GM19043 (cell line): ENCODE data around the gene MICAL3.

ENCODE experiments used
- ATAC-seq: cut with Tn5 transposase; IDR thresholded peaks from one replicate; pipeline ENCODE4 v1.9.1; 2021; ENCODE audit warnings: low read depth; ENCODE audit not compliant: unreplicated experiment

MICAL3 gene

GRCh38 chr22:17825876-17826550 is 198.3 kb downstream of the MICAL3 start:
- ATAC-seq: no peak

DNA sequence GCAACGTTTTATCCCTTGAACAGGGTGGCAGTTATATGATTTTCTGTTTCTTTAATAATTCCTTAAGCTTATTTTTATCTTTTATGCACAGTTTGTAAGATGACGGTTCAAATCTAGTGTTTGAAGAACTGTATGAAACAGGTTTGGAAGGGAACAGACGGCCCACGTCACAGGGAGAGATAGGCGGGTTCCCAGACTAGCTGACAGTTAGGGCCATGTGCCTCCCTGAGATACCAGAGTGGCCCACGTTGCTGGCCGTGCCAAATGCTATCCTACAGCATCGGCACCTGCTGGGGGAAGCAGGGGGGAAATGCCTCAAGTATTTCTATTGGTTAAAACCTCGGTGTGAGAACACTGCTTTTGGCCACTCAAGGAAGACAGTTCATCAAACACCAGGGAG is 199.9 kb downstream of the MICAL3 start:
- ATAC-seq: no peak

GRCh38 chr22:17823964-17824363 is 200.4 kb downstream of the MICAL3 start:
- ATAC-seq: no peak

GRCh38 chr22:17823226-17823625 is 201.1 kb downstream of the MICAL3 start:
- ATAC-seq: no peak

GRCh38 chr22:17822087-17822486 is 202.3 kb downstream of the MICAL3 start:
- ATAC-seq: no peak

GRCh38 chr22:17820879-17821439 is 203.4 kb downstream of the MICAL3 start:
- no peak for ATAC-seq

- ATAC-seq: no peak
Measured at GRCh38 chr22:17818649-17819048, 205.7 kb downstream of the MICAL3 start.

DNA sequence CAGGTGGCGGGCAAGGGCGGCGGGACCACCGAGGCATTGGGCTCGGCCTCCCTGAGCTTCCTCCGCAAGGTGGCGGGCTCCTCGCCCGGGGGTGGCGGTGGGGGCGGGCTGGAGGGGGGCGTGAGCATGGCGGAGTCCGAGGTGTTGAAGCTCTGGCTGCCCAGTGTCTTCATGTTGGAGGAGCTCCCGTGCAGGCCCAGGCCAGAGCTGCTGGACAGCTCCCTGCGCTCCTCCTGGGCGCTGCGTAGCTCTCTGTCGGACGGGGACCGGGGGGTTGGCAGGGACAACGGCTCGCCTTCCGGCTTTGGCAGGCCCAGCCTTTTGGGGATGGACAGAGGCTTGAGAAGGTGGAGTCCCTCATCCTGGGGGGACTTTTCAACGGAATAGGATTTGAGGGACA is 206.2 kb downstream of the MICAL3 start:
- ATAC-seq: no peak

DNA sequence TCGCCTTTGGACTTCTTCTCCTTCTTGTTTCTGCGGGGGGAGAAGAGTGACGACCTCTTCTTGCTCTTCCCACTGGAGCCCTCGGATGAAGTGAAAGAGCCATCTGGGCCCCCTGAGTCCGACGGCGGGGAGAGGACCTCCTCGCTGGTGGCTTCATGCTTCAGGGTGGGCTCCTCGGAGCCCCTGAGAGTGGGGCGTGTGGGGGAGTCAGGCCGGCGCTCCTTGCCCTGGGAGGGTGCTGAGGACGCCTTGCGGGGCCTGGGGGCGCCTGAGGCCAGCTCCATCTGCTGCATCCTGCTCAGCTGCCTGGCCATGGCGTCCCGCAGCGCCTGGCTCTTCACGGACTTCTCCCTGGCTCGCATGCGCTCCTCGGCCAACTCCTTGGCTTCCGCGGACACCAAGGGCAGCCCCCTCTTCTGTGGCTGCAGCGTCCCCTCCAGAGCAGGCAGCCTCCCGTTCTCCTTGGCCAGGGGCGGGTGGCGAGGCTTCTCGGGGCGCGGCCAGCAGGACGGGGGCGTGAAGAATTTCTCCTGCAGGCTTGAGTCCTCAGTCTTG is 206.8 kb downstream of the MICAL3 start:
- no peak for ATAC-seq

DNA sequence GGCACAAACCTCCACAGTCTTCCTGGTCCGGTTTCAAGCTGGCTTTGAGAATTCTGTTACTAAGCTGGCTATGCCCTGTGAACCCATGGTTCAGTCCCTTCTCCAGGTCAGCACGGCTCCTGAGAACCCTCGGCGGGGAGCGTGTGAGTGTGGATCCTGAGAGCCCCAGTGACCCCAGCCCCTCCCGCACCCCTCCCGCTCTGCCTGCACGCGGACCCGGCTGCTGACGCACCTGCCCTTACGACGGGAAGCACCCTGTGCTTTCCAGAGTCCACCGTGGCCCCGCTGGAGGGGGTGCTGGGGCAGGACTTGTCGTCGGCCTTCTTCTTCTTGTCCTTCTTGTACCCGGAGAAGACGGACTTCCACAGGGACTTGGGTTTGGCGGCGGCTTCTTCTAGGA is 207.3 kb downstream of the MICAL3 start:
- ATAC-seq: no peak

GRCh38 chr22:17816649-17817048 is 207.7 kb downstream of the MICAL3 start:
- no peak for ATAC-seq

DNA sequence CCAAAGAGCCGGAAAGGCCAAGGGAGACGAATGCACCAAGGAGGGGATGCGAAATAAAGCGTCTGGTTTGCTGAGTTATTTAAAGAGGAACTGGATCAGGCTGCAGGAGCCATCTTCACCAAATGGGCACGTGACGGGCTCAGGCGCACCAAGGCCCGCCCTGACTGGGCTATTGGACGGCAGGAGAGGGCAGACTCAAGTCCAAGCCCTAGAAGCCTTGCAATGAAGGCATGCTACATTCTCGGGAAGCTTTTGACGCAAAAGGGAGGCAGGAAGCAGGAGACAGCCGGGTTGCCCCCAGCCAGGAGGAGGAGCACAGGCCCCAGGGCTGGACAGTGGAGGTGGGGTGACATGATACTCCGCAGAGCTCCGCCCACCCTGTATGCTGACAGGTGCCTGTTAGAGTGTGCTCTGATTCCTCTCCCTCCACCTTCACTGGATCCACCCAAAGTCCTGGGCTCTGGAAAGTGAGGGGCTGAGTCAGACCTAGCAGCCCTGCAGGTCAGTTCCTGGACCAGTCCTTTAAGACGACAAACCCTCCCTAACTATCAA is 208.6 kb downstream of the MICAL3 start:
- no peak for ATAC-seq

GRCh38 chr22:17814830-17815229 is 209.5 kb downstream of the MICAL3 start:
- no peak for ATAC-seq

DNA sequence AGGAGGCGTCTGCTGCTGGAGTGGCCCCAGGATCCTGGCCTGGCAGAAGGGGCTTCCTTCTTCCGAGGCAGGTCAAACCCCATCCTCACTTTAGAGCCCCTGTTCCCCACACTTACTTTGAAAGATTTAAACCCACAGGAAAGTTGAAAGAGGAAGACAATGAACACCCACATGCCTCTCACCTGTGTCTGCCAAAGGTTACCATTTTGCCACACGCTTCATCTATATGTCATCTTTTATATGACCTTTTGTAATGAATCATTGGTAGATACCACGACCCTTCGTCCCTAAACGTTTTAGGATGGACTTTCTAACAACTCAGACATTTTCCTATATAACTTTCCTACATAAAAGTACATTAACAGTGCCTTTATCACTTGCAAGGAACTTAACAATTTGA is 210.3 kb downstream of the MICAL3 start:
- ATAC-seq: no peak

DNA sequence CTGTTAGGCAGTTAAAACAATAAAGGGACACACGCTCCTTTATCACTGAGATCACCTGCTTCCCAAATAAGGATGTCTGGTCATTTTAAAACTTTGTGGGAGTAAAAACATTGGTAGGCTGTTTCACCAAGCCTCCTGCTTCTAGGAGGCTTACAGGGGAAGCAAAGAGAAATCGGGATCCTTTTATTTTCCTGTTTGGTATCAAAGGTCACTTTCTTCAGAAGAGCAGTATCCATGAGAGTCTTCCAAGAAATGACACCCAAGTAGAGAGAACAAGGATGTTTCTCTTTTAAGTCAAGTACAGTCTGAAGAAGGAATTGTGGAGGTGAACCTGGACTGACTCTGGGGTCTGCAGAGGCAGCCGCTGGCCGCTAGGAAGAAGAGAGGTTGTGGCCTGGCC is 213.2 kb downstream of the MICAL3 start:
- ATAC-seq: no peak

GRCh38 chr22:17810570-17811116 is 213.7 kb downstream of the MICAL3 start:
- ATAC-seq: no peak

DNA sequence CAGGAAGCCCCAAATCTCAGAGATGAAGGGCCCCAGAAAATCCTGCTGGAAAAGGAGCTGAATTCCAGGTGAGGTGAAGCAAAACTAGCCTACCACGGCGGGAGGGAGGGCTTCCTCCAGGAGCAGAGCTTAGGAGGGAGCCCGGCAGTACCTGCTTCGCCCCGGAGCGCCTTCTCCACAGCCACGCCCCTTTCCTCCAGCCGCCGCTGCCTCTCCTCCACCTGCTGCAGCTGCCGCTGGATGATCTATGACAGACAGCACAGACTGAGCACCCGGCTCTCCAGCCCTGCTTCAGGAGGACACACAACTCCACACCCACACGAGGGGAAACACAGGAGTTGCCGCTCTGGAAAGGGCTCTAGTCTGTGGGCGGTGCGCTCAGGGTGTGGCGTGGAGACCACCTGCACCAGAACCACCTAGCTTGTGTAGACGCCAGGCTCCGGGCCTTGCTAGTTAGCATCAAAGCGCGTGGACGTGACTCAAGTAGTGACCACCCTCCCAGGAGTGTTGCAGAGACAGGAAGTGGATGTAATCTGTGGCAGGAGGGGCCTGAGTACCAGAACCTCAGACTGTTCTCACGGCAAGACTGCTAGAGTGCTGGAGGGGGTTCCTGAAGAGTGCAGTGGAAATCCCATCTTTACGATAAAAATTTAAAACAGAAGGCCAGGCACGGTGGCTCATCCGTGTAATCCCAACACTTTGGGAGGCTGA is 215.5 kb downstream of the MICAL3 start:
- ATAC-seq: no peak

GRCh38 chr22:17807578-17808410 is 216.6 kb downstream of the MICAL3 start:
- ATAC-seq: no peak

GRCh38 chr22:17807086-17807485 is 217.3 kb downstream of the MICAL3 start:
- ATAC-seq: no peak

DNA sequence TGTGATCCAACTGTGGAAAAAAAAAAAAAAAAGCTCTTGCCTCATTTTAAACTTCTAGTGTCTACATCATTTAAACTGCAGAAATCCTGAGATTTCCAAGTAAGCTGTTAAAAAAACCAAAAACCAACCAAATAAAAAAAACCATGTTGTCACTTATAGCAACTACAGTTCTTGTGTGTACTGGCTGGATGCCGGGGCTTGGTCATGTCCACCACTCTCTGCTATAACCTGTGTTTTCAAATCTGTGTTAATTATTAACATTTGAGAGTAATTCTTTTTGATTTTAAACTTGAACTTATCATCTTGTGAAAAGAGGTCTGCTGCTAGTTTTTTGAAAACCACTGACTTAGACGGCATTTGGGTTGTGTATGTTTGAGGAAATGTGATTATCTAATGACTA is 217.9 kb downstream of the MICAL3 start:
- ATAC-seq: no peak
